ENCODE data around the gene HSPB9. TPM values are rescaled to one million over a fixed set of nuclear protein-coding genes. Genes with fewer than 3 reads are reported as not detected.

Gene HSPB9
- total and polyA plus RNA-seq, 2 donors from 2014 or later, result 0.99 TPM; not detected in 1

DNA sequence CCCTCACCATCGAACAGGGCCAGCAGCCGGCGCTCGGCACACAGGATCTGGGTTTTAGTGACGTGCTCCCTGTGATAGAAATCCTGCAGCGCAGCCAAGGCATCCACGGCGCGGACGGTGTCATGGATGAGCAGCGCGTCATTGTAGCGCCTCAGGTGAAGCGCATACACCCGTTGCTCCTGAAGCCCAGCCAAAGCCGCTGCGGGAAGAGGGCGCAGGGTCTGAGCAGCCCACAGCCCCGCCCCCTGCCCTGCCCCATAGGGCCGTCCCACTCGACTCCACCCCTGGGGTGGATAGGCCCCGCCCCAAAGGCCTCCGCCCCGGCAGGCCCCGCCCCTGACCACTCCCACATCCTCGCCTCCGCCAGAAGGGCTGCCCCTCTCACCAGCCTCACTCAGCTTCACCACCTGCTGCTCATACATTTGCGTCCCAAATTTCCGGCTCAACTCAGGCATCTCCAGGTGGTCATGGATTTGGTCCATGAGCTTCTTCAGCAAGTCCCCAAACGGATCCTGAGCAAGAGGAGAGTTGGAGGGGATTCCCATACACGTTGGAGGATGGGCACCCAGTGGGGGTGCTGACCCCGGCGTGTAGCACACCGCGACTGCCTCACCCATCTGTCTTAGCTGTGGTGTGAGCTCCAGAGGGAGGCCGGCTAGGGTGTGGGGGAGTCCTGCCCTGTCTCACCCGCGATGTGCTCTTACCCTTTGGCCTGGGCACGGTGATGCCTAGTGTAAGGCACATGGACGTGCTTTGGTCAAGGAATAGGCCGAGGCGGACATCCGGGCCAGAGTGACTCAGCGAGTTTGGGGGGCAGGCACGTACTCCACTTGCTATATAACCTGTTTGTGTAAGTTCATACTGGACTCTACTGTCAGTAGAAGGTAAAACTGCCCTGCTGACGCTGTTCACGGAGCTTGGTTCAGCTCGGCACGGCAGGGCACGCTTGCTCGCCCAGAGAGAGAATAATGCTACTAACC, 14.7 kb upstream of the HSPB9 start:
- DNase-seq (peak; percentile 91 to 96 (median 93)), FAIRE-seq (no peak)
- intact Hi-C loops (cut with DNase I), result no loop called here
- TF ChIP-seq, protein P1, sequence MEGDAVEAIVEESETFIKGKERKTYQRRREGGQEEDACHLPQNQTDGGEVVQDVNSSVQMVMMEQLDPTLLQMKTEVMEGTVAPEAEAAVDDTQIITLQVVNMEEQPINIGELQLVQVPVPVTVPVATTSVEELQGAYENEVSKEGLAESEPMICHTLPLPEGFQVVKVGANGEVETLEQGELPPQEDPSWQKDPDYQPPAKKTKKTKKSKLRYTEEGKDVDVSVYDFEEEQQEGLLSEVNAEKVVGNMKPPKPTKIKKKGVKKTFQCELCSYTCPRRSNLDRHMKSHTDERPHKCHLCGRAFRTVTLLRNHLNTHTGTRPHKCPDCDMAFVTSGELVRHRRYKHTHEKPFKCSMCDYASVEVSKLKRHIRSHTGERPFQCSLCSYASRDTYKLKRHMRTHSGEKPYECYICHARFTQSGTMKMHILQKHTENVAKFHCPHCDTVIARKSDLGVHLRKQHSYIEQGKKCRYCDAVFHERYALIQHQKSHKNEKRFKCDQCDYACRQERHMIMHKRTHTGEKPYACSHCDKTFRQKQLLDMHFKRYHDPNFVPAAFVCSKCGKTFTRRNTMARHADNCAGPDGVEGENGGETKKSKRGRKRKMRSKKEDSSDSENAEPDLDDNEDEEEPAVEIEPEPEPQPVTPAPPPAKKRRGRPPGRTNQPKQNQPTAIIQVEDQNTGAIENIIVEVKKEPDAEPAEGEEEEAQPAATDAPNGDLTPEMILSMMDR (IDR thresholded peaks at IDR 0.05; ENCODE audit: borderline replicate concordance, extremely low read depth, insufficient read depth), result no peak
- H3K36me3 ChIP-seq (ENCODE audit: control insufficient read depth in 2 of 3, insufficient read depth in 3 of 3, low read length in 3 of 3), result peaks cover 0 to 19% (median 2%) of the 10 kb centered on the region in 3 donors
- H3K9me3 ChIP-seq (ENCODE audit: control insufficient read depth in 2 of 3, insufficient read depth in 1 of 3, low read length in 3 of 3), result no peaks in the 10 kb centered on the region
- no peak overlapping the region for H3K27ac ChIP-seq (ENCODE audit: low read depth in 2 of 2, low read length in 2 of 2)
- no peak overlapping the region for H3K9ac ChIP-seq (ENCODE audit: low read length in 3 of 3)
- no peaks in the 10 kb centered on the region for H3K27me3 ChIP-seq (ENCODE audit: control insufficient read depth, insufficient read depth, low read length)
- H3K4me3 ChIP-seq (ENCODE audit: low read length in 3 of 3), result no peak overlapping the region
- peaks cover 0 to 18% (median 10%) of the 10 kb centered on the region in 3 donors for H3K4me1 ChIP-seq (ENCODE audit: control insufficient read depth in 2 of 3, insufficient read depth in 2 of 3, low read depth in 1 of 3, low read length in 3 of 3)

DNA sequence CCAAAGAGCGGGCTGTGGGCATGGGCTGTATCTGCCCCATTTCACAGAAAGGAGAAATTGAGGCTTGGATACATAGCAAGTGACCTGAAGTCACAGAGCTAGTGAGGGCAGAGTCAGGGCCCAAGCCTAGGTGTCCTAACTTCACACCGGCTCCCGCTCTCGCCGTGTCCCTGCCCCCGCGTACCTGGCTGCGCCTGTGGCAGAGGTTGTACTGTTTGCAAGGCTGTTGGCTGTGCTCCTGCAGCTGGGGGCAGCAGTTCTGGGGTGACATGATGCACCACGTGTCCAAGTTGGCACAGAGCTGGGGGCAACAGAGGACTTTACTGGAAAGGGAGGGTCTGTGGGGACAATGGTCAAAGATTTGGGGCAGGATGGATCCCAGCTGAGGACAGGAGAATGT, 13.5 kb upstream of the HSPB9 start:
- Histone ChIP-seq H3K36me3 (ENCODE audit: control insufficient read depth in 2 of 3, insufficient read depth in 3 of 3, low read length in 3 of 3) (peaks cover 0 to 19% (median 0%) of the 10 kb centered on the region in 3 donors), H3K4me3 (ENCODE audit: low read length in 3 of 3) (no peak overlapping the region), H3K4me1 (ENCODE audit: control insufficient read depth in 2 of 3, insufficient read depth in 2 of 3, low read depth in 1 of 3, low read length in 3 of 3) (peaks cover 0 to 22% (median 13%) of the 10 kb centered on the region in 3 donors), H3K27ac (ENCODE audit: low read depth in 2 of 2, low read length in 2 of 2) (no peak overlapping the region), H3K9me3 (ENCODE audit: control insufficient read depth in 2 of 3, insufficient read depth in 1 of 3, low read length in 3 of 3) (no peaks in the 10 kb centered on the region), H3K27me3 (ENCODE audit: control insufficient read depth, insufficient read depth, low read length) (no peaks in the 10 kb centered on the region), H3K9ac (ENCODE audit: low read length in 3 of 3) (no peak overlapping the region)
- intact Hi-C loops (cut with DNase I), result no loop called here
- peak in 1 of 5 donors; percentile 66 for DNase-seq
- FAIRE-seq, result no peak
- TF ChIP-seq, protein P1 (IDR thresholded peaks at IDR 0.05; ENCODE audit: borderline replicate concordance, extremely low read depth, insufficient read depth), result no peak

DNA sequence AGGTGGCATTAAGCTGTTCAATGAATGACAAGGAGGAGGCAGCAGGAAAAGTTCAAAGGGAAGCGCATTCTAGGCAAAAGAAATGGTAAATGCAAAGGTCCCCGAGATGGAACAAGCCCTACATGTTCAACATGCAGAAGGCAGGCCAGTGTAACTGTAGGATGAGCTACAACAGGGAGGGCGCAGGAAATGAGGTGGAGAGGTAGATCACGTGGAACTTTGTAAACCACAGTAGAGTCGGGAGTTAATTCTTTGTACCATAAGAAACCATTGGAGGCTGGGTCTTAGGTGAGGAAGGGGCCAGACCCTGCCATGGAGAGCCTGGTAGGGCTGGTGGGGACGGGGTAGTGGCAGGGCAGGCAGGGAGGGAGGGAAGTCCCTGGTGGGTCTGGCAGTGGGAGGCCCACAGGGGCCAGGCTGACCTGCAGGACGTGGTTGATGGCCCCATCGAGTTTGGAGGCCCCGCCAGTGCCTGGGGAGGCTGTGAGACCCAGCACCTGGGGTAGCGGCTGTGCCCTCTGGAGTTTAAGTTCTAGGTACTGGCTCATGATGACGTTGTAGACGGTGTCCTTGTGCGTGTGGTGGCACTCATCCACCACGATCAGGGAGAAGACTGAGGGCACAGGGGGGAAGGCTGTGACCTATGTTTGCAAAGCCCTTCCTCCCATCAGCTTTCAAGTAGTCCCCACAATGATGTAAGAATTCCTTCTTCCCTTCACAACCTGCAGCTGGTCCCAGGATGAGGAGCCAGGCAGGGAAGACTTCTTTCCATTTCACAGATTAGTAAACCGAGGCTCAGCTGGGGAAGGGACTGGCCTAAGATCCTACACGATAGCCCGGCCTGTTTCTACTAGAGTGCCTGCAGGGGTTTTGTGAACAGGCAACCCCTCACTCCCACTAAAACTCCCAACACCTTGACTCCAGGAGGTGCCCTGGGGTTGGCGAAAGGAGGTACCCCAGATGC, 12.0 kb upstream of the HSPB9 start:
- H3K36me3 ChIP-seq (ENCODE audit: control insufficient read depth in 2 of 3, insufficient read depth in 3 of 3, low read length in 3 of 3), result peaks cover 0 to 11% (median 2%) of the 10 kb centered on the region in 3 donors
- intact Hi-C loops (cut with DNase I), result no loop called here
- TF ChIP-seq, protein P1 (IDR thresholded peaks at IDR 0.05; ENCODE audit: borderline replicate concordance, extremely low read depth, insufficient read depth), result no peak
- H3K4me1 ChIP-seq (ENCODE audit: control insufficient read depth in 2 of 3, insufficient read depth in 2 of 3, low read depth in 1 of 3, low read length in 3 of 3), result peaks cover 0 to 22% (median 13%) of the 10 kb centered on the region in 3 donors
- H3K9me3 ChIP-seq (ENCODE audit: control insufficient read depth in 2 of 3, insufficient read depth in 1 of 3, low read length in 3 of 3), result no peaks in the 10 kb centered on the region
- no peak overlapping the region for H3K9ac ChIP-seq (ENCODE audit: low read length in 3 of 3)
- no peaks in the 10 kb centered on the region for H3K27me3 ChIP-seq (ENCODE audit: control insufficient read depth, insufficient read depth, low read length)
- no peak for DNase-seq
- no peak overlapping the region for H3K4me3 ChIP-seq (ENCODE audit: low read length in 3 of 3)
- no peak for FAIRE-seq
- H3K27ac ChIP-seq (ENCODE audit: low read depth in 2 of 2, low read length in 2 of 2), result no peak overlapping the region

Data from kidney (tissue), 14 donors.